ENCODE data around the gene RHOF. TPM values are rescaled to one million over a fixed set of nuclear protein-coding genes. Genes with fewer than 3 reads are reported as not detected.

Gene RHOF
- total and polyA plus RNA-seq, 2 of the 13 experiments (the other 11 are each of a cell fraction or from before 2014, with no cell fraction given), result 14.6 to 32.2 TPM

DNA sequence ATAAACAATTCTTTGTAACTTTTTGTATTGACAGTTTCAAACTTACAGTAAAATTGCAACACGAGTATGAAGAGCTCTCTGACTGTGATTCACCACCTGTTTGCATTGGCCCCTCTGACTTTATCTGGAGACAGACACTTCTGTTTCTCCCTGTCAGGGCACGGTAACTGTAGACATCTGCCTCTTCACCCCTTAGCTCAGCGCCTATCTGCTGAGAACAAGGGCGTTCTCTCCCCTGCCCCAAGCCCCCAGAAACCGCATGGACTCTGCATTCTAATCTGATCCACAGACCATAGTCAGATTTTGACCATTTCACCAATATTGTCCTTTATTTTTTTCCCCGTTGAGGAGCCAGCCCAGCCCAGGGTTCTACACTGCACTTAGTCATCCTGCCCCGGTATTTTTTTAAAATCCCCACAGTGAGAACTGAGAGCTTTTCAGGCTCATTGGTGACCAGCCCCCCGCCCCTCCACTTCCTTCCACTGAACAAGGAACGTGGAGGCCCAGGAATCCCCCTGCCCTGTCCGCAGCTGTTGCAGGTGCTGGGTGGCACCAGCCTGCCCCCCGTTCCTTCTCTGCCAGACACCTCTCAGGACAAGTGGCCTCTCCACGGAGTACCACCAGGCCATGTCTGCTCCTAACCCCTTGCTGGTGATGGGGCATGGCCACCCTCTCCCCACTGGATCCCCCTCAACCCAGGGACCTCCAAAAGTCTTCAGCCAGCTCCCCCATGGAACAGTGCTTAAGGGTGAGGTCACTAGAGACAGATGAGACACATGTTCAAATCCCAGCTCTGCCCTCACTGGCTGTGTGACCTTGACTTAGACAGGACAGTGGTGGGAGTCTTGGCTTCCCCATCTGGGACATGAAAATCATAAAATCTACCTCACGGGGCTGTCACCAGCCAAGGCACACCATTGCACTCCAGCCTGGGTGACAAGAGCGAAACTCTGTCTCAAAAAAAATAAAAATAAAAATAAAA, 11.2 kb downstream of the RHOF start (continued):
- TF ChIP-seq SALL1 (CRISPR knock-in tag; IDR thresholded peaks at IDR 0.05), result no peak
- TF ChIP-seq SIX4 (CRISPR knock-in tag; IDR thresholded peaks at IDR 0.05), result no peak
- TF ChIP-seq, protein P1, sequence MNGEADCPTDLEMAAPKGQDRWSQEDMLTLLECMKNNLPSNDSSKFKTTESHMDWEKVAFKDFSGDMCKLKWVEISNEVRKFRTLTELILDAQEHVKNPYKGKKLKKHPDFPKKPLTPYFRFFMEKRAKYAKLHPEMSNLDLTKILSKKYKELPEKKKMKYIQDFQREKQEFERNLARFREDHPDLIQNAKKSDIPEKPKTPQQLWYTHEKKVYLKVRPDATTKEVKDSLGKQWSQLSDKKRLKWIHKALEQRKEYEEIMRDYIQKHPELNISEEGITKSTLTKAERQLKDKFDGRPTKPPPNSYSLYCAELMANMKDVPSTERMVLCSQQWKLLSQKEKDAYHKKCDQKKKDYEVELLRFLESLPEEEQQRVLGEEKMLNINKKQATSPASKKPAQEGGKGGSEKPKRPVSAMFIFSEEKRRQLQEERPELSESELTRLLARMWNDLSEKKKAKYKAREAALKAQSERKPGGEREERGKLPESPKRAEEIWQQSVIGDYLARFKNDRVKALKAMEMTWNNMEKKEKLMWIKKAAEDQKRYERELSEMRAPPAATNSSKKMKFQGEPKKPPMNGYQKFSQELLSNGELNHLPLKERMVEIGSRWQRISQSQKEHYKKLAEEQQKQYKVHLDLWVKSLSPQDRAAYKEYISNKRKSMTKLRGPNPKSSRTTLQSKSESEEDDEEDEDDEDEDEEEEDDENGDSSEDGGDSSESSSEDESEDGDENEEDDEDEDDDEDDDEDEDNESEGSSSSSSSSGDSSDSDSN (CRISPR knock-in tag; IDR thresholded peaks at IDR 0.05), result no peak
- TF ChIP-seq DNMT3B (CRISPR knock-in tag; conservative IDR thresholded peaks at IDR 0.05), result no peak
- TF ChIP-seq ZNF839 (CRISPR knock-in tag; IDR thresholded peaks at IDR 0.05; ENCODE audit: borderline replicate concordance), result no peak
- TF ChIP-seq MXI1 (IDR thresholded peaks at IDR 0.05; ENCODE audit: borderline replicate concordance, low read depth, low read length), result no peak
- TF ChIP-seq, protein P2, sequence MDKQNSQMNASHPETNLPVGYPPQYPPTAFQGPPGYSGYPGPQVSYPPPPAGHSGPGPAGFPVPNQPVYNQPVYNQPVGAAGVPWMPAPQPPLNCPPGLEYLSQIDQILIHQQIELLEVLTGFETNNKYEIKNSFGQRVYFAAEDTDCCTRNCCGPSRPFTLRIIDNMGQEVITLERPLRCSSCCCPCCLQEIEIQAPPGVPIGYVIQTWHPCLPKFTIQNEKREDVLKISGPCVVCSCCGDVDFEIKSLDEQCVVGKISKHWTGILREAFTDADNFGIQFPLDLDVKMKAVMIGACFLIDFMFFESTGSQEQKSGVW (CRISPR knock-in tag; IDR thresholded peaks at IDR 0.05; ENCODE audit: borderline replicate concordance), result no peak
- TF ChIP-seq DMAP1 (CRISPR knock-in tag; IDR thresholded peaks at IDR 0.05), result no peak
- TF ChIP-seq ZFP36L1 (CRISPR knock-in tag; IDR thresholded peaks at IDR 0.05), result no peak
- TF ChIP-seq RBAK (CRISPR knock-in tag; IDR thresholded peaks at IDR 0.05), result no peak
- TF ChIP-seq SMAD3 (CRISPR knock-in tag; IDR thresholded peaks at IDR 0.05), result no peak
- no peak for TF ChIP-seq BORCS8-MEF2B (CRISPR knock-in tag; IDR thresholded peaks at IDR 0.05)
- no peak for TF ChIP-seq HOXA3 (CRISPR knock-in tag; IDR thresholded peaks at IDR 0.05)
- TF ChIP-seq MAFG (CRISPR knock-in tag; IDR thresholded peaks at IDR 0.05), result no peak
- no peak for TF ChIP-seq ZNF335 (CRISPR knock-in tag; IDR thresholded peaks at IDR 0.05)
- no peak for TF ChIP-seq GFI1 (CRISPR knock-in tag; IDR thresholded peaks at IDR 0.05; ENCODE audit: borderline replicate concordance)
- TF ChIP-seq, protein P3, sequence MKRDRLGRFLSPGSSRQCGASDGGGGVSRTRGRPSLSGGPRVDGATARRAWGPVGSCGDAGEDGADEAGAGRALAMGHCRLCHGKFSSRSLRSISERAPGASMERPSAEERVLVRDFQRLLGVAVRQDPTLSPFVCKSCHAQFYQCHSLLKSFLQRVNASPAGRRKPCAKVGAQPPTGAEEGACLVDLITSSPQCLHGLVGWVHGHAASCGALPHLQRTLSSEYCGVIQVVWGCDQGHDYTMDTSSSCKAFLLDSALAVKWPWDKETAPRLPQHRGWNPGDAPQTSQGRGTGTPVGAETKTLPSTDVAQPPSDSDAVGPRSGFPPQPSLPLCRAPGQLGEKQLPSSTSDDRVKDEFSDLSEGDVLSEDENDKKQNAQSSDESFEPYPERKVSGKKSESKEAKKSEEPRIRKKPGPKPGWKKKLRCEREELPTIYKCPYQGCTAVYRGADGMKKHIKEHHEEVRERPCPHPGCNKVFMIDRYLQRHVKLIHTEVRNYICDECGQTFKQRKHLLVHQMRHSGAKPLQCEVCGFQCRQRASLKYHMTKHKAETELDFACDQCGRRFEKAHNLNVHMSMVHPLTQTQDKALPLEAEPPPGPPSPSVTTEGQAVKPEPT (CRISPR knock-in tag; IDR thresholded peaks at IDR 0.05; ENCODE audit: low read depth), result no peak
- TF ChIP-seq ZSCAN29 (CRISPR knock-in tag; conservative IDR thresholded peaks at IDR 0.05), result 0 out of 2 replicates have a peak, but pooled peaks have one; percentile 37
- no peak for TF ChIP-seq SETDB1 (CRISPR knock-in tag; IDR thresholded peaks at IDR 0.05; ENCODE audit: borderline replicate concordance)
- peak in 1 of 2 experiments; percentile 28; a peak in 1 of 4 replicates for TF ChIP-seq EP300 (IDR thresholded peaks at IDR 0.05; ENCODE audit: low read depth in 2 of 2, low read length in 2 of 2)
- no peak for TF ChIP-seq EP300 (CRISPR knock-in tag; IDR thresholded peaks at IDR 0.05; ENCODE audit: borderline replicate concordance)
- TF ChIP-seq, protein P4, sequence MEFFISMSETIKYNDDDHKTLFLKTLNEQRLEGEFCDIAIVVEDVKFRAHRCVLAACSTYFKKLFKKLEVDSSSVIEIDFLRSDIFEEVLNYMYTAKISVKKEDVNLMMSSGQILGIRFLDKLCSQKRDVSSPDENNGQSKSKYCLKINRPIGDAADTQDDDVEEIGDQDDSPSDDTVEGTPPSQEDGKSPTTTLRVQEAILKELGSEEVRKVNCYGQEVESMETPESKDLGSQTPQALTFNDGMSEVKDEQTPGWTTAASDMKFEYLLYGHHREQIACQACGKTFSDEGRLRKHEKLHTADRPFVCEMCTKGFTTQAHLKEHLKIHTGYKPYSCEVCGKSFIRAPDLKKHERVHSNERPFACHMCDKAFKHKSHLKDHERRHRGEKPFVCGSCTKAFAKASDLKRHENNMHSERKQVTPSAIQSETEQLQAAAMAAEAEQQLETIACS (CRISPR knock-in tag; IDR thresholded peaks at IDR 0.05), result no peak
- TF ChIP-seq ZBTB8A (CRISPR knock-in tag; IDR thresholded peaks at IDR 0.05; ENCODE audit: borderline replicate concordance, low read depth), result no peak

All from HepG2 (cell line).